Measurements from ENCODE around the gene FMNL2. TPM values are rescaled to one million over a fixed set of nuclear protein-coding genes. Genes with fewer than 3 reads are reported as not detected.

FMNL2 gene
- total RNA-seq, 1 experiment from 2014 or later: 28.1 TPM

DNA sequence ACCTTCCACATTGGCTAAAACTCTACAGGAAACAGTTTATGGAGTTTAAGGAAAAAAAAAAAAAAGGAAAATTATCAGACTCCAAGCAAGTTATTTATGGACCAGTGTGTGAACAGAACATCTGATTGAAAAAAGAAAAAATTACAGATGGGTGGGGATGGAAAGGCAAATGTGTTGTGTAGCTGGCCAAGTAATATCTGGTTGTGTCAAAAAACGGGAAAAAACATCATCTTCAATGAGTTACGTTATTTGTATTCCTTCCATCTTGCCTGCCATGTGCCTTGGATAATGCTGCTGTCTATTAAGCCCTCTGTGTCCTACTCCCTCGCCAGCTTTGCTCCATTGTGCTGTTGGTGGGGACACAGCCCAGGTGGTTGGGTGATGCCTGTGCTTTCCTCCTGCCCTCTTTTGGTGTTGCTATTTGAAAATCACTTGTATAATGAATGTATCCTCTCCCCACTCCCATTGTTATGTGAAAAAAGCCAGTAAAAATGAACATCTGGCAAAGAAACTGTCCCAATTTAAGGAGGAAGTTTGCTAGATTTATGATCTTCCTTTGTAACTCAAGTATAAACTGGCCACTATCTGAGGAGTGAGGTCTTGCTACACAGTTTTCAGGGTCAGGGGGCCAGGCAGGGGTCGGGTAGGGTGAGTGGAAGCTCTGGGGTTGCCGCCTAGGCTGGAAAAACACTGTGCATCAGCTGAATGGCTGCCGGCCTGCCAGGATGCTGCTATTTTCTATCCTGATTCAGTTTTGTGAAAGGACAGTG lies 155.9 kb downstream of the FMNL2 start:
- Histone ChIP-seq H3K9me3 (ENCODE audit: control insufficient read depth in 1 of 2, insufficient read depth in 1 of 2, low read depth in 1 of 2, low read length in 2 of 2) (no peaks in the 10 kb centered on the region), H3K36me3 (ENCODE audit: control insufficient read depth in 1 of 2, insufficient read depth in 2 of 2, low read length in 2 of 2) (no peaks in the 10 kb centered on the region), H3K4me3 (replicated peaks in 1 of 2; ENCODE audit: low read depth in 1 of 2, low read length in 2 of 2) (no peak overlapping the region), H3K27me3 (ENCODE audit: insufficient read depth, low read length) (no peaks in the 10 kb centered on the region), H3K4me1 (ENCODE audit: control insufficient read depth in 1 of 2, insufficient read depth in 2 of 2, low read length in 2 of 2) (peaks cover 12 to 30% of the 10 kb centered on the region in 2 experiments), H3K9me2 (ENCODE audit: insufficient read depth) (no peaks in the 10 kb centered on the region), H2AFZ (ENCODE audit: low read depth, low read length, poor library complexity, severe bottlenecking) (no peak overlapping the region), H3K9ac (ENCODE audit: low read length) (no peak overlapping the region), H3K4me2 (ENCODE audit: low read length) (no peak overlapping the region), H4K20me1 (ENCODE audit: insufficient read depth) (no peaks in the 10 kb centered on the region), H3K27ac (ENCODE audit: low read depth, low read length) (no peak overlapping the region), H3K79me2 (ENCODE audit: insufficient read depth, low read length) (peaks cover 9% of the 10 kb centered on the region; the same call in 1 of the 2 replicates)
- intact Hi-C loops (cut with micrococcal nuclease): no loop called here
- ChIA-PET POLR2A (no interaction called here), CTCF (no interaction called here), RAD21 (ENCODE audit: low non-redundant PET in 1 of 2, low total read pairs in 2 of 2, uncharacterized antibody in 2 of 2, unreplicated experiment in 2 of 2) (no interaction called here)
- no peak for DNase-seq (ENCODE audit: low read depth, low spot score)
- TF ChIP-seq CBX3 (IDR thresholded peaks at IDR 0.05; ENCODE audit: low read depth) (no peak), SRF (IDR thresholded peaks at IDR 0.05; ENCODE audit: low read depth) (no peak), JUND (IDR thresholded peaks at IDR 0.05) (no peak), EZH2 (IDR thresholded peaks at IDR 0.05) (no peak), YY1 (IDR thresholded peaks at IDR 0.05; ENCODE audit: extremely low read depth, insufficient replicate concordance, low read depth, low read length) (no peak), FOSL1 (IDR thresholded peaks at IDR 0.05; ENCODE audit: low read depth) (no peak), ELF1 (IDR thresholded peaks at IDR 0.05; ENCODE audit: borderline replicate concordance, low read depth) (no peak), TCF7L2 (IDR thresholded peaks at IDR 0.05; ENCODE audit: borderline replicate concordance, extremely low read depth, insufficient read depth, insufficient read length) (no peak), POLR2AphosphoS5 (IDR thresholded peaks at IDR 0.05; ENCODE audit: low read depth, low read length) (no peak), CEBPB (IDR thresholded peaks at IDR 0.05; ENCODE audit: low read depth) (no peak), ZNF274 (IDR thresholded peaks at IDR 0.05; ENCODE audit: low read depth, low read length) (no peak), EGR1 (IDR thresholded peaks at IDR 0.05; ENCODE audit: low read depth) (no peak)
- TF ChIP-seq, protein P1, sequence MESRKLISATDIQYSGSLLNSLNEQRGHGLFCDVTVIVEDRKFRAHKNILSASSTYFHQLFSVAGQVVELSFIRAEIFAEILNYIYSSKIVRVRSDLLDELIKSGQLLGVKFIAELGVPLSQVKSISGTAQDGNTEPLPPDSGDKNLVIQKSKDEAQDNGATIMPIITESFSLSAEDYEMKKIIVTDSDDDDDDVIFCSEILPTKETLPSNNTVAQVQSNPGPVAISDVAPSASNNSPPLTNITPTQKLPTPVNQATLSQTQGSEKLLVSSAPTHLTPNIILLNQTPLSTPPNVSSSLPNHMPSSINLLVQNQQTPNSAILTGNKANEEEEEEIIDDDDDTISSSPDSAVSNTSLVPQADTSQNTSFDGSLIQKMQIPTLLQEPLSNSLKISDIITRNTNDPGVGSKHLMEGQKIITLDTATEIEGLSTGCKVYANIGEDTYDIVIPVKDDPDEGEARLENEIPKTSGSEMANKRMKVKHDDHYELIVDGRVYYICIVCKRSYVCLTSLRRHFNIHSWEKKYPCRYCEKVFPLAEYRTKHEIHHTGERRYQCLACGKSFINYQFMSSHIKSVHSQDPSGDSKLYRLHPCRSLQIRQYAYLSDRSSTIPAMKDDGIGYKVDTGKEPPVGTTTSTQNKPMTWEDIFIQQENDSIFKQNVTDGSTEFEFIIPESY (IDR thresholded peaks at IDR 0.05; ENCODE audit: extremely low read depth, insufficient replicate concordance, low read length): no peak
- TF ChIP-seq, protein P2, sequence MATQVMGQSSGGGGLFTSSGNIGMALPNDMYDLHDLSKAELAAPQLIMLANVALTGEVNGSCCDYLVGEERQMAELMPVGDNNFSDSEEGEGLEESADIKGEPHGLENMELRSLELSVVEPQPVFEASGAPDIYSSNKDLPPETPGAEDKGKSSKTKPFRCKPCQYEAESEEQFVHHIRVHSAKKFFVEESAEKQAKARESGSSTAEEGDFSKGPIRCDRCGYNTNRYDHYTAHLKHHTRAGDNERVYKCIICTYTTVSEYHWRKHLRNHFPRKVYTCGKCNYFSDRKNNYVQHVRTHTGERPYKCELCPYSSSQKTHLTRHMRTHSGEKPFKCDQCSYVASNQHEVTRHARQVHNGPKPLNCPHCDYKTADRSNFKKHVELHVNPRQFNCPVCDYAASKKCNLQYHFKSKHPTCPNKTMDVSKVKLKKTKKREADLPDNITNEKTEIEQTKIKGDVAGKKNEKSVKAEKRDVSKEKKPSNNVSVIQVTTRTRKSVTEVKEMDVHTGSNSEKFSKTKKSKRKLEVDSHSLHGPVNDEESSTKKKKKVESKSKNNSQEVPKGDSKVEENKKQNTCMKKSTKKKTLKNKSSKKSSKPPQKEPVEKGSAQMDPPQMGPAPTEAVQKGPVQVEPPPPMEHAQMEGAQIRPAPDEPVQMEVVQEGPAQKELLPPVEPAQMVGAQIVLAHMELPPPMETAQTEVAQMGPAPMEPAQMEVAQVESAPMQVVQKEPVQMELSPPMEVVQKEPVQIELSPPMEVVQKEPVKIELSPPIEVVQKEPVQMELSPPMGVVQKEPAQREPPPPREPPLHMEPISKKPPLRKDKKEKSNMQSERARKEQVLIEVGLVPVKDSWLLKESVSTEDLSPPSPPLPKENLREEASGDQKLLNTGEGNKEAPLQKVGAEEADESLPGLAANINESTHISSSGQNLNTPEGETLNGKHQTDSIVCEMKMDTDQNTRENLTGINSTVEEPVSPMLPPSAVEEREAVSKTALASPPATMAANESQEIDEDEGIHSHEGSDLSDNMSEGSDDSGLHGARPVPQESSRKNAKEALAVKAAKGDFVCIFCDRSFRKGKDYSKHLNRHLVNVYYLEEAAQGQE (IDR thresholded peaks at IDR 0.05; ENCODE audit: low read depth): no peak
- TF ChIP-seq, protein P3, sequence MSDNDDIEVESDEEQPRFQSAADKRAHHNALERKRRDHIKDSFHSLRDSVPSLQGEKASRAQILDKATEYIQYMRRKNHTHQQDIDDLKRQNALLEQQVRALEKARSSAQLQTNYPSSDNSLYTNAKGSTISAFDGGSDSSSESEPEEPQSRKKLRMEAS (IDR thresholded peaks at IDR 0.05): no peak
- no TSS peak for BruUV-seq (replicated peaks)
- no peak for ATAC-seq

All from HCT116 (cell line).